ENCODE measurements around the gene SEMA4G.
"Not testable (repeated sequence)": the region's sequence is repeated elsewhere in the genome, so short reads cannot be mapped to it uniquely, and the experiment has no call there.

Gene SEMA4G

DNA sequence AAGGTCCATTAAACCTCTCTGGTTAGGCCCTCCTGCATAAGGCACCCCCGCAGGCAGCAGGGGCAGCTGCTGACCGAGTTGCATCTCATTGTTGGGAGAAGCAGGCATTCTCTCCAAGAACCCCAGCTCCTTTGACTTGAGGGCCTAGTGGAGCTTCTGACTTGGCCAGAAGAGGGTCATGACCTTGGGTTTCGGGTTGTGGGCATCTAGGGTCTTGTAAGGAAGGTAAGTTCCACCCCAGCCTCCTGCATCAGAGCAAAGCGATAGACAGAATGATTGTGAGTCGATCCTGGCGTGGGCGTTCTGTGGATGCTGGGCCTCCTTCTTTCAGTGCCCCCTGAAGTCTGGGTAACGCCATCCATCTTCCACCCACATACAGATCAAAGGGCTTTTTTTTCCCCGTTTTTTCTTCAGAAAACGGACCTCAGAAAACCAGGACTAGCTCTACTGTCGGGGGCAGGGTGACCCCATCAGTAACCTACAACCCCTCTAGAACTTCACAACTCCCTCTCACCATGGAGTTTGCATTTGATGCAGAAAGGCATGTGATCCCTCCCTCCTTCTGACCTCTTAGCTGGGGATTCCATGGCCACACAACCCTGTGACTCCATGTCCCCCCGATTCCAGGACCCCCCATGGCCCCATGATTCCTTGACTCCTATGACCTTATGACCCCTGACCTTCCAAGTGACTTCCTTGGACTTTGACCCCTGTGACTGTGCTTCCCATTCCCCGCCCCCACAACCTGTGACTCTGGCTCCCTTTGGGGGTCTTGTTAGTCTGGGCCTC lies 3.0 kb downstream of the SEMA4G start:
- DNase-seq: no peak

DNA sequence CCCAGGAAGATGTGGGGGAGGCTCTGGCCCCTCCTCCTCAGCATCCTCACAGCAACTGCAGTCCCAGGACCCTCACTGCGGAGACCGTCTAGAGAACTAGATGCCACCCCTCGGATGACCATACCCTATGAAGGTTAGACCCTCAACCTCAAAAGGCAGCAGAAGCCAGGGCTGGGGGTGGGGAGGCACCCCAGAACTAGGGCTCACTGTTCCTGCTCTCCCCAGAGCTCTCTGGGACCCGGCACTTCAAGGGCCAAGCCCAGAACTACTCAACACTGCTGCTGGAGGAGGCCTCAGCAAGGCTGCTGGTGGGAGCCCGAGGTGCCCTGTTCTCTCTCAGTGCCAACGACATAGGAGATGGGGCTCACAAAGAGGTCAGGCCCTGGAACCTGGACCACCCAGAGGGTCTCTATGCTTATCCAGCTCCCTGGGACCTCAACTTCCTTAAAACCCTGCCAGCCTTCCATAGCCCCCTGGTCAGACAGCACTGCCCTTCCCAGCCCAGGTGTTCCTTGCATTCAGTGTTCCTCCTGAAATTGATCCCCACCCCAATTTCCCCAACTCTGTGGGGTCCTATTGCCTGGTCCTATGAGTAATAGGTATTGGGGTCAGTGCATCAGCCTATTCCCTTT lies 3.7 kb downstream of the SEMA4G start:
- no peak for DNase-seq

DNA sequence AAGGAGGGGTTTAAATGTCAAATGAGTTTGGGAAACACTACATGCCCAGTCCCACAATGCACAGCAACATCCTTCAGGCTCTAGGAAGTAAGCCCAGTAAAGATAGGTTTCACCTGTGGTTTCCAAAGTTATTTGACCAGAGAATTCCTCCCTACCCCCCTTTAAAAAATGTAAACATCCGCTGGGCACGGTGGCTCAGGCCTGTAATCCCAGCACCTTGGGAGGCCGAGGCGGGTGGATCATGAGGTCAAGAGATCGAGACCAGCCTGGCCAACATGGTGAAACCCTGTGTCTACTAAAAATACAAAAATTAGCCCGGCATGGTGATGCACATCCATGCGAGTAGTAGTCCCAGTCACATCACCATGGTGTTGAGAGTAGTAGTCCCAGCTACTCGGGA lies 6.1 kb downstream of the SEMA4G start:
- DNase-seq: not testable (repeated sequence)

DNA sequence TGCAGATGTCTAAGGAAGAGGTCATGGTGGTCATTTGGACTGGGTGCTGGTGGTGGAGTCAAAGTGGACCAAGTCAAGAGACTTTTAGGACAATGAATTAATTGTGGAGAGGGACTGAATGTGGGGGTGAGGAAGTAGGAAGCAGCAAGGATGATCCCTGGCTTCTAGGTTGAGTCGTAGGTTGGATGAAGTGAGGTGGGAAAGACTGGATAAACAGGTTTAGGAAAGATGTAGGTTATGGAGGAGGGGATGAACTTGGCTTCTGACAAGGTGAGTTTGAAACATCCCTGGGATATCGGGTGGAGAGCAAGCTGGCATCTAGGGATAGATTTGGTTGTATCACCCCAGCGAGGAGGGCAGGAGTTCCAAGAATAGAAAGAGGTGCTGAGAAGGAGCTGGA lies 7.6 kb downstream of the SEMA4G start:
- no peak for DNase-seq

DNA sequence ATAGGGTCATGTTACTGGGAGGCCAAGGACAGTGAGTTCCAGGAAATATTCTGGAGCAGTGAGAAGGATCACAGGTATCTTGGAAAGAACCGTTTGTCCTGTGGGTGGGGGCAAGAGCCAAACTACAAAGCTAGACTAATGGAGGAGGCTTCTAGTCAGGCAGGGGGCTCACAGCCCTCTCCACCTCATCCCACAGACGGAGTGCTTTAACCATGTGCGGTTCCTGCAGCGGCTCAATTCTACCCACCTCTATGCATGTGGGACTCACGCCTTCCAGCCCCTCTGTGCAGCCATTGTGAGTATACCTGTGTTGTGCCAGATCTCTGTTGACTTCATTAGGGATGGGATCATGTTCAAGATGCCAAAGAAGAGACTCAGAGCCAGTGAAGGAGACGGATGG lies 8.1 kb downstream of the SEMA4G start:
- no peak for DNase-seq

- DNase-seq: no peak
Observed at GRCh38 chr10:100978121-100978900, 9.0 kb downstream of the SEMA4G start.

DNA sequence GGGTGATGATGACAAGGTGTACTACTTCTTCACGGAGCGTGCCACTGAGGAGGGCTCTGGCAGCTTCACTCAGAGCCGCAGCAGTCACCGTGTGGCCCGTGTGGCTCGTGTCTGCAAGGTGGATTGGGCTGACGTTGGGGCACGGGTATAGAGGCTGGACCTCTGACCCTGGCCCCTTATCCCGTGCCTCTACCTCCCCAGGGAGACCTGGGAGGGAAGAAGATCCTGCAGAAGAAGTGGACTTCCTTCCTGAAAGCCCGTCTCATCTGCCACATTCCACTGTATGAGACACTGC lies 9.5 kb downstream of the SEMA4G start:
- no peak for DNase-seq

DNA sequence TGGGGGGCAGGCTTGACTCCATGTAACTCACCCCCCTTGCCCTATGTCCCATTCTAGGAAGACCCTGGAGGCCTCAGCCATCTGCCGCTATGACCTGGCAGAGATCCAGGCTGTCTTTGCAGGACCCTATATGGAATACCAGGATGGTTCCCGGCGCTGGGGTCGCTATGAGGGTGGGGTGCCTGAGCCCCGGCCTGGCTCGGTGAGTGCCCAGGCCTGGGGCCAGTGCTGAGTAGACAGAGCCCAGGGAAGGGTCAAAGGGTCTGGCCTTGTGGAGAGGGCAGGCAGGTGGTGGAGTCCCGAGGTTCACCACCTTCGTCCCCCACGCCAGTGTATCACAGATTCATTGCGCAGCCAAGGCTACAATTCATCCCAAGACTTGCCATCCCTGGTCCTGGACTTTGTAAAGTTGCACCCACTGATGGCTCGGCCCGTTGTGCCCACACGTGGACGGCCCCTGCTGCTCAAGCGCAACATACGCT lies 10.5 kb downstream of the SEMA4G start:
- DNase-seq: no peak

GRCh38 chr10:100980311-100980710 lies 11.0 kb downstream of the SEMA4G start:
- DNase-seq: no peak

DNA sequence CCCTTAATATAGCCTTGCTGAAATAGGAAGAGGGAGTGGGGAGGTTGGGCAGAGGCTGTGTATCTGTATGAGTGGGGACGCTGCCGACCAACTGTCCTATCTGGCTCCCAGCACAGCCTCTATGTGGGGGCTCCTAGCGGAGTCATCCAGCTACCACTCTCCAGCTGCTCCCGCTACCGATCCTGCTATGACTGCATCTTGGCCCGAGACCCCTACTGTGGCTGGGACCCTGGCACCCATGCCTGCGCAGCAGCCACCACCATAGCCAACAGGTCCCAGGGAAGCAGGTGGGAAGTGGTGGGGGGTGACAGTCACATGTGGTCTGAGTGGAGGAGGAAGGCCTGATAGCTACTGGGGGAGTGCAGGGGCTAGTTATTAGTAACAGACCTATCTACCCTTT lies 11.4 kb downstream of the SEMA4G start:
- DNase-seq: no peak

DNA sequence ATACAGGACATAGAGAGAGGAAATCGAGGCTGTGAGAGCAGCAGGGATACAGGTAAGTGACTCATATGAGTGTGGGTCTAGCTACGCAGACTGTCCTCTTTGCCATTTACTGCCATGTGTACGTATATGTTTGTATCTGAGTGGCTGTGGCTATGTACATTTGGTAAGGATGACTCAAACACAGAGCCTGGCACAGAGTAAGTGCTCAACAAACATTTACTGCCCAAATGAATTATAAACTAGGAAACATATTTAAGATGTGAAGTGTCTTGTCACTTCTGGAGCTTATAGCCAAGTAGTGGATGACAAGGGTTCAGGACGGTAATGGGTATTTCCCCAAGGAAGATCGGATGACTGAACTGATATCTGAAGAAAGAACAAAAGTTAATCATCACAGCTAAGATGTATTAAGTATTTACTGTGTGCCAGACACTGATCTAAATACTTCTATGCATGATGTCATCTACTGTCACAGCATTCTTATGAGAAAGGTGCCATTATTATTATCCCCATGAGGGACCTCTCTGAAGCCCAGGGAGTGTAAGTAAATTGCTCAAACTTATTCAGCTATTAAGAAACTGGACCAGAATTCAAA lies 12.0 kb downstream of the SEMA4G start:
- DNase-seq: no peak

DNA sequence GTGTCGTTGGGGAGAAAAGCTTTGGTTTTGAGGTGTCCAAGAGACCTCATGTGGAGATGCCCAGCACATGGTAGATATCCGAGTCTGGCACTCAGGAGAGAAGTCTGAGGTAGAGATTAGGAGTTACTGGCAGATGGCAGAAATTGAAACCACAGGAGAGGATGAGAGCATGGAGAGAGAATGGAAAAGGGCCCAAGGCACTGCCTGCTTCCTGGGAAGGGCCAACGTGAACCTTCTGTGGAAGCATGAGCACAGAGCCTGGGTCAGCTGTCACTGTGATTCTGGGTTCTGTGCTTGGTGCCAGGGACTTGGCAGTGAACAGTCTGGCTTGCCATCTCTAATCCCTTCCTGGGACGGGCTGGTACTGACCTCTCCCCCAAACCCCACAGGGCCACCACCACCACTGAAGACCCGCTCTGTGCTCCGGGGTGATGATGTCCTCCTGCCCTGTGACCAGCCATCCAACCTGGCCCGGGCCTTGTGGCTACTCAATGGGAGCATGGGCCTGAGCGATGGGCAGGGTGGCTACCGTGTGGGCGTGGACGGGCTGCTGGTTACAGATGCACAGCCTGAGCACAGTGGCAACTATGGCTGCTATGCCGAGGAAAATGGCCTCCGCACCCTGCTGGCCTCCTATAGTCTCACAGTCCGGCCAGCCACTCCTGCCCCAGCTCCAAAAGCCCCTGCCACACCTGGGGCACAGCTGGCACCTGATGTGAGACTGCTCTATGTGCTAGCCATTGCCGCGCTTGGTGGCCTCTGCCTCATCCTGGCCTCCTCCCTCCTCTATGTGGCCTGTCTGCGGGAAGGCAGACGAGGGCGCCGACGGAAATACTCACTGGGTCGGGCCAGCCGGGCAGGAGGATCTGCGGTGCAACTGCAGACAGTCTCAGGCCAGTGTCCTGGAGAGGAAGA lies 13.9 kb downstream of the SEMA4G start:
- DNase-seq: no peak

DNA sequence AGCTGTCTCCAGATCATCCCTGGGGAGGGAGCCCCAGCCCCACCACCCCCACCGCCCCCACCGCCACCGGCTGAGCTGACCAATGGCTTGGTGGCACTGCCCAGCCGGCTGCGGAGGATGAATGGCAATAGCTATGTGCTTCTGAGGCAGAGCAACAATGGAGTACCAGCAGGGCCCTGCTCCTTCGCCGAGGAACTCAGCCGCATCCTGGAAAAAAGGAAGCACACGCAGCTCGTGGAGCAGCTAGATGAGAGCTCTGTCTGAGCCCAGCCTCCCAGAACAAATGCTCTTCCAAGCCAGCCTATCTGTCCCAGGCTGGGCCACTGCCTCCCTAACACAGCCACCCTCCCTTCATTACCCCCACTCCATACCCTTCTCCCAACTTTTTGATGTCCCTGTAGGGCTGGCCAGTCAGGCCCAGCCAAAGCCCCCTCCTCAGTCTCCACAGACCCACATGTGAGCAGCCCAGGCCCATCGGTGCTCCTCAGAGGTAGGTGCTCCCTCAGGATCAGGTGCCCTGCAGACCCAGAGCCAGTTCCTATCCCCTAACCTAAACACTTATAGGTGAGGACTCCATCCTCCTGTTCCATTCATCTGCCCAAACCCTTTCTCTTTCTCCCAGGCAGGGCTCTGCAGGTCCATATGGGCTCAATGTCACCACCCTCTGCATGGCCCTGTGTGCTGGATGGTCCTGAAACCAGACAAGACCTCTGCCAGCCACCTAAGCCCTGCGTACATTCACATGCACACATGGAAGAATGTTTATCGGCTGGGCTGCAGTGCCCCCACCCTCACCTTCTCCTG lies 14.8 kb downstream of the SEMA4G start:
- no peak for DNase-seq

DNA sequence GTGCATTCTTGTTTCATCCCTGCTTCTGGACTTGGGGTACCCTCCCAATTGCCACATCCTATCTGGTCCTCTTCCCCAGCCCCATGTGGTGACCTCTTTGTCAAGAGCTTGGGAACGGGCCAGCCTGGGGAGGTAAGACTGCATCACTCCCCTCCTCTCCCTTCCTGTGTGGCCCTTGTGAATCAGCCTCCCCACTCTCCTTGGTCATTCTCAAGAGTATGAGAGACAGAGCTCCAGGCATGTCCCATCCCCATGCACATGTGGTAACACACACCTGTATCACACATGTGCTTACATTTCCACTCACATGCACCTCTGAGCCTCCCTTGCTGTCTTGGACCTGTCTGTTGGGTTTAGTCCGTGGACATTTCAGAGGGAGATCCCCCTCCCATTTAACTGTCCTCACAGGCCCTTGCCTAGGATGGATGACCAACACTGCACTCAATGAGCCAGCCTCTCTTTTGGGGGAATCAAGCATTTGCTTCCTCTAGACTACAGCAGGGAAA lies 15.4 kb downstream of the SEMA4G start:
- DNase-seq: no peak

GRCh38 chr10:100985336-100985735 lies 16.0 kb downstream of the SEMA4G start:
- DNase-seq: no peak

DNA sequence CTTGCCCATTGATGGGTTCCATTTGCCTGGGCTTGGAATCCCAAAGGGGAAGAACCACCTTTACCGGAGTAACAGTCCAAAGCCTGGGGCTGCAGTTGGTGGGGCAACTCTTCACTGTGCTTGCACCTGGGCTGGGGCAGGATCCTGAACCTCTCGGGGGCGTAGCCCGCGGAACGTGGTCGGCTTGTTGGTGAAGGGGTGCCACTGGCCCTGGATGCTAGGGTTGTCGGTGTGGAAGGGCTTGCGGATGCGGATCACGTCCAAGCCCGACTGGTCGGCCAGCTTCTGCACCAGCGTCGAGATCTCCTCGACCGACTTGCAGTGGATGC lies 17.3 kb downstream of the SEMA4G start:
- DNase-seq: no peak

GRCh38 chr10:100986952-100987684 lies 17.8 kb downstream of the SEMA4G start, which contains the start of the genes MRPL43 and TWNK:
MRPL43 (minus strand) TSS chr10:100987497; CDS start chr10:100987443, 54 bp downstream.
TWNK (plus strand) TSS chr10:100987543; CDS start chr10:100988211, 668 bp downstream.
- DNase-seq: peak; percentile 92

DNA sequence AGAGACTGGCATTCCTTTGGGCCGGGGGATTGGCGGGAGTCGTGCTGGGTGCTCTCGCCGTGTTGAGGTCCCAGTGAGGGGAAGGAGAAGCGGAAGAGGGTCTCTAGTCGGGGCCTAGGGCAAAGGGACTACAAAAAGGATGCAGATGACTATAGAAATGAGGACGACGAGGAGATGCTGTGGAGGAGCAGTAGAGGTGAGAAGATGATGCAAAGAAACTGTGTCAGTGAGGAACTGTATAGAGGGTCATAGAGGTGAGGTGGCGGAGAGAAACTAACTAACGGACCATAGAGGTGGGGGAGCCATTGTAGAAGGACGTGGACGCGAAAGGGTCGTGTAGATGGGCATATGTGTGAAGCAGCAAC lies 18.4 kb downstream of the SEMA4G start:
- no peak for DNase-seq

GRCh38 chr10:100988166-100988565 lies 18.9 kb downstream of the SEMA4G start:
- no peak for DNase-seq

DNA sequence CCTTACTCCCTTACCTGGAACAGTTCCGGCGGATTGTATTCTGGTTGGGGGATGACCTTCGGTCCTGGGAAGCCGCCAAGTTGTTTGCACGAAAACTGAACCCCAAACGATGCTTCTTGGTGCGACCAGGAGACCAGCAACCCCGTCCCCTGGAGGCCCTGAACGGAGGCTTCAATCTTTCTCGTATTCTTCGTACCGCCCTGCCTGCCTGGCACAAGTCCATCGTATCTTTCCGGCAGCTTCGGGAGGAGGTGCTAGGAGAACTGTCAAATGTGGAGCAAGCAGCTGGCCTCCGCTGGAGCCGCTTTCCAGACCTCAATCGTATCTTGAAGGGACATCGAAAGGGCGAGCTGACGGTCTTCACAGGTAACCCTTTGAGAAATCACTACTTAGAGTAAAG lies 19.8 kb downstream of the SEMA4G start:
- no peak for DNase-seq
